Measurements from ENCODE around the gene CGB5.
"Not testable (repeated sequence)": the region's sequence is repeated elsewhere in the genome, so short reads cannot be mapped to it uniquely, and the experiment has no call there.

Gene CGB5

GRCh38 chr19:49022116-49022515 is 21.5 kb upstream of the CGB5 start:
- no peak for DNase-seq

- DNase-seq = not testable (repeated sequence)
Observed at GRCh38 chr19:49024233-49024632, 19.4 kb upstream of the CGB5 start, which contains the start of gene CGB3. Gene CGB3 (minus strand): TSS chr19:49024333. CDS start chr19:49023971, 362 bp downstream.

GRCh38 chr19:49025088-49025487 is 18.6 kb upstream of the CGB5 start:
- DNase-seq = not testable (repeated sequence)

GRCh38 chr19:49025599-49025998 is 18.0 kb upstream of the CGB5 start:
- DNase-seq = not testable (repeated sequence)

- DNase-seq = not testable (repeated sequence)
Observed at GRCh38 chr19:49028686-49029085, 15.0 kb upstream of the CGB5 start.

- not testable (repeated sequence) for DNase-seq
Observed at GRCh38 chr19:49029749-49030148, 13.9 kb upstream of the CGB5 start.

- not testable (repeated sequence) for DNase-seq
Observed at GRCh38 chr19:49030323-49030722, 13.3 kb upstream of the CGB5 start.

- DNase-seq = not testable (repeated sequence)
Observed at GRCh38 chr19:49031642-49032301, 11.9 kb upstream of the CGB5 start, which contains the start of gene CGB2. Gene CGB2 (plus strand): TSS chr19:49031890. CDS start chr19:49032096, 206 bp downstream.

GRCh38 chr19:49036815-49037214 is 6.8 kb upstream of the CGB5 start, which contains the start of gene CGB1:
Gene CGB1 (minus strand): TSS chr19:49036895. CDS start chr19:49036711, 184 bp downstream.
- not testable (repeated sequence) for DNase-seq

- DNase-seq = not testable (repeated sequence)
Observed at GRCh38 chr19:49038111-49038510, 5.5 kb upstream of the CGB5 start.

GRCh38 chr19:49038557-49039276 is 4.9 kb upstream of the CGB5 start:
- not testable (repeated sequence) for DNase-seq

- DNase-seq = not testable (repeated sequence)
Observed at GRCh38 chr19:49039736-49040135, 3.9 kb upstream of the CGB5 start.

GRCh38 chr19:49042177-49042576 is 1.5 kb upstream of the CGB5 start:
- no peak for DNase-seq

GRCh38 chr19:49042666-49043065 is 982 bp upstream of the CGB5 start:
- DNase-seq = not testable (repeated sequence)

GRCh38 chr19:49049011-49049410 is 5.4 kb downstream of the CGB5 start, which contains the start of gene CGB8:
Gene CGB8 (minus strand): TSS chr19:49049111. CDS start chr19:49048739, 372 bp downstream.
- DNase-seq = not testable (repeated sequence)

GRCh38 chr19:49049834-49050233 is 6.2 kb downstream of the CGB5 start:
- not testable (repeated sequence) for DNase-seq

- DNase-seq = not testable (repeated sequence)
Observed at GRCh38 chr19:49050376-49051033, 6.9 kb downstream of the CGB5 start.

- peak in 1 of 2 experiments; percentile 27 for DNase-seq
Observed at GRCh38 chr19:49056101-49056901, 12.7 kb downstream of the CGB5 start.

GRCh38 chr19:49056902-49057596 is 13.4 kb downstream of the CGB5 start:
- not testable (repeated sequence) for DNase-seq

- DNase-seq = no peak
Observed at GRCh38 chr19:49057636-49058234, 14.1 kb downstream of the CGB5 start, which contains the start of gene CGB7. Gene CGB7 (minus strand): TSS chr19:49057749. CDS start chr19:49055375, 2,374 bp downstream.

- DNase-seq = no peak
Observed at GRCh38 chr19:49058562-49058961, 14.9 kb downstream of the CGB5 start.
